ENCODE data around the gene TMEM120B. TPM values are rescaled to one million over a fixed set of nuclear protein-coding genes. Genes with fewer than 3 reads are reported as not detected.
"Not testable (repeated sequence)": the region's sequence is repeated elsewhere in the genome, so short reads cannot be mapped to it uniquely, and the experiment has no call there.

The TMEM120B gene
- polyA plus RNA-seq, 1 donor from 2014 or later = 9.8 TPM

GRCh38 chr12:121713793-121714192, 1.2 kb downstream of the TMEM120B start:
- no peak overlapping the region for H3K27ac ChIP-seq (ENCODE audit: low read length)

GRCh38 chr12:121715055-121715454, 2.5 kb downstream of the TMEM120B start:
- H3K27ac ChIP-seq (ENCODE audit: low read length); H4K20me1 ChIP-seq (ENCODE audit: insufficient read depth); H3K4me2 ChIP-seq (ENCODE audit: low read length); H3K9me2 ChIP-seq (ENCODE audit: insufficient read depth, low read length); H2AFZ ChIP-seq (ENCODE audit: low read depth, low read length); H3K4me3 ChIP-seq (ENCODE audit: low read length); H3K9ac ChIP-seq (ENCODE audit: low read length); H3K36me3 ChIP-seq (ENCODE audit: insufficient read depth, low read length); H3K27me3 ChIP-seq (ENCODE audit: insufficient read depth, low read depth, low read length); H3F3A ChIP-seq (ENCODE audit: insufficient read depth, low read length, poor library complexity, severe bottlenecking); H3K9me3 ChIP-seq (ENCODE audit: low read length); H3K79me2 ChIP-seq (replicated peaks; ENCODE audit: insufficient read depth, low read length): not testable (repeated sequence)

More at GRCh38 chr12:121713793-121714192, 1.2 kb downstream of the TMEM120B start:
- TF ChIP-seq EZH2 (IDR thresholded peaks at IDR 0.05; ENCODE audit: borderline replicate concordance, insufficient read depth, low read length, poor library complexity, severe bottlenecking) (no peak), MXI1 (conservative IDR thresholded peaks at IDR 0.05; ENCODE audit: poor library complexity, severe bottlenecking) (no peak), REST (IDR thresholded peaks at IDR 0.05; ENCODE audit: borderline replicate concordance) (no peak), TAF1 (IDR thresholded peaks at IDR 0.05; ENCODE audit: low read depth) (no peak), CTCF (IDR thresholded peaks at IDR 0.05; ENCODE audit: poor library complexity, severe bottlenecking) (no peak), SMC3 (conservative IDR thresholded peaks at IDR 0.05; ENCODE audit: poor library complexity) (no peak), RAD21 (conservative IDR thresholded peaks at IDR 0.05) (no peak), EP300 (conservative IDR thresholded peaks at IDR 0.05; ENCODE audit: poor library complexity, severe bottlenecking) (no peak), POLR2AphosphoS5 (IDR thresholded peaks at IDR 0.05) (no peak)
- no peaks in the 10 kb centered on the region for H4K20me1 ChIP-seq (ENCODE audit: insufficient read depth)
- no peaks in the 10 kb centered on the region for H3K79me2 ChIP-seq (replicated peaks; ENCODE audit: insufficient read depth, low read length)
- no peak overlapping the region for H3K9ac ChIP-seq (ENCODE audit: low read length)
- H3K9me3 ChIP-seq (ENCODE audit: low read length) = no peaks in the 10 kb centered on the region
- no peaks in the 10 kb centered on the region for H3F3A ChIP-seq (ENCODE audit: insufficient read depth, low read length, poor library complexity, severe bottlenecking)
- no peaks in the 10 kb centered on the region for H3K27me3 ChIP-seq (ENCODE audit: insufficient read depth, low read depth, low read length)
- peak overlapping the region; percentile 97 for H3K4me3 ChIP-seq (ENCODE audit: low read length)
- no peaks in the 10 kb centered on the region for H3K36me3 ChIP-seq (ENCODE audit: insufficient read depth, low read length)
- H3K9me2 ChIP-seq (ENCODE audit: insufficient read depth, low read length) = no peaks in the 10 kb centered on the region
- no peak overlapping the region for H2AFZ ChIP-seq (ENCODE audit: low read depth, low read length)
- no peak overlapping the region for H3K4me2 ChIP-seq (ENCODE audit: low read length)

GRCh38 chr12:121715862-121716435, 3.4 kb downstream of the TMEM120B start:
- H3K36me3 ChIP-seq (ENCODE audit: insufficient read depth, low read length) = no peaks in the 10 kb centered on the region
- no peaks in the 10 kb centered on the region for H3K27me3 ChIP-seq (ENCODE audit: insufficient read depth, low read depth, low read length)
- H3K9ac ChIP-seq (ENCODE audit: low read length) = no peak overlapping the region
- no peaks in the 10 kb centered on the region for H3F3A ChIP-seq (ENCODE audit: insufficient read depth, low read length, poor library complexity, severe bottlenecking)
- no peaks in the 10 kb centered on the region for H4K20me1 ChIP-seq (ENCODE audit: insufficient read depth)
- H2AFZ ChIP-seq (ENCODE audit: low read depth, low read length) = no peak overlapping the region
- no peaks in the 10 kb centered on the region for H3K9me2 ChIP-seq (ENCODE audit: insufficient read depth, low read length)
- no peak for TF ChIP-seq REST (IDR thresholded peaks at IDR 0.05; ENCODE audit: borderline replicate concordance)
- TF ChIP-seq POLR2AphosphoS5 (IDR thresholded peaks at IDR 0.05) = no peak
- TF ChIP-seq MXI1 (conservative IDR thresholded peaks at IDR 0.05; ENCODE audit: poor library complexity, severe bottlenecking) = no peak
- no peak for TF ChIP-seq CTCF (IDR thresholded peaks at IDR 0.05; ENCODE audit: poor library complexity, severe bottlenecking)
- TF ChIP-seq EP300 (conservative IDR thresholded peaks at IDR 0.05; ENCODE audit: poor library complexity, severe bottlenecking) = no peak
- TF ChIP-seq SMC3 (conservative IDR thresholded peaks at IDR 0.05; ENCODE audit: poor library complexity) = no peak
- no peak for TF ChIP-seq EZH2 (IDR thresholded peaks at IDR 0.05; ENCODE audit: borderline replicate concordance, insufficient read depth, low read length, poor library complexity, severe bottlenecking)
- no peak for TF ChIP-seq RAD21 (conservative IDR thresholded peaks at IDR 0.05)
- no peaks in the 10 kb centered on the region for H3K79me2 ChIP-seq (replicated peaks; ENCODE audit: insufficient read depth, low read length)
- no peaks in the 10 kb centered on the region for H3K9me3 ChIP-seq (ENCODE audit: low read length)
- no peak overlapping the region for H3K4me3 ChIP-seq (ENCODE audit: low read length)
- no peak overlapping the region for H3K27ac ChIP-seq (ENCODE audit: low read length)
- no peak overlapping the region for H3K4me2 ChIP-seq (ENCODE audit: low read length)
